NCI-H69 (cell line): Measurements from ENCODE around the gene NPIPB13.
"Not testable (repeated sequence)": the region's sequence is repeated elsewhere in the genome, so short reads cannot be mapped to it uniquely, and the experiment has no call there.

ENCODE experiments used
- DNase-seq: peaks from one replicate; lab custom pipeline; 2025; lab: John Stamatoyannopoulos, UW

NPIPB13 gene

DNA sequence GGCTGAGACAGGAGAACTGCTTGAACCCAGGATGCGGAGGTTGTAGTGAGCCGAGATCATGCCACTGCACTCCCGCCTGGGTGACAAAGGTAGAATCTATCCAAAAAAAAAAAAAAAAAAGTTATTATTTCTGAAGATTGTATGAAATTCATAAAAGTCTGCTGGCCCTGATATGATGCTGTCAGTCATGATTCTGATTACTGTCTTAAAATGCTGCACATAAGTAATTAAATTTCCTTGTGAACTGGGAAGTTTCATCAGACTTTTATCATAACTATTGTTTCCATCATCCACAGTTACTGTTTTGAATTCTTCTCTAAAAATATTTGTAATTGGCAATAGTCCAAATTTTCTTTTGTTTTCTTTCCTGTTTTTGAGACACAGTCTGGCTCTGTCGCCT lies at the start of gene NPIPB13:
TSS of gene NPIPB13 (minus strand) at position 101 of the 400 bp plus-strand sequence. CDS start 2,906 bp downstream, outside the sequence.
- DNase-seq, result not testable (repeated sequence)

DNA sequence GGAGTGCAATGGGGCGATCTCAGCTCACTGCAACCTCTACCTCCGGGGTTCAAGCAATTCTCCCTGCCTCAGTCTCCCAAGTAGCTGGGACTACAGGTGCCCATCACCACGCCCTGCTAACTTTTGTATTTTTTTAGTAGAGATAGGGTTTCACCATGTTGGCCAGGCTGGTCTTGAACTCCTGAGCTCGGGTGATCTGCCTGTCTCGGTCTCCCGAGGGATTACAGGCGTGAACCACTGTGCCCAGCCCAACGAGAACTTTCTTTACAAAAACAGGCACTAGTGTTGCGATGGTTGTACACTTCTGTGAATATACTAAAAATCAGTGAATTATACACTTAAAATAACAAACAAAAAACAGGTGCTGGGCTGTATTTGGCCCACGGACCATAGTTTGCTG lies 34.1 kb upstream of the NPIPB13 start:
- DNase-seq, result not testable (repeated sequence)

DNA sequence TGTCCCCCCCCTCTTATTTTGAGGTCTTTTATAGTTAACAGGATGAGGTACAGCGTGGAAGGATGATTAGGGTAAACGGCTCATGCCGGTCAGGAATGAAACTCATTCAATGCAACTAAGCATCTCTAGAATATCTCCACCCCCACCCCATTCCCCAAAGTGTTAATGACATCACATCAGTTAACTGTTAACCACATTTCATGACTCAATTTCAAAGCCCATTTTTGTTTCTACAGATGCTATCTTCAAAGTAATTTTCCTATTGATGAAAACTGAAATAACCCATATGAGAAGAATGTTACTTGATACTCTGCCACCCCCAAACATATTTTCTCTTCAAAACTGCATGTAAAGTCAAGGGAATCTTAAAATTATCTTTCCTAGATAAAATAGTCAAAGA lies 30.2 kb upstream of the NPIPB13 start:
- DNase-seq, result not testable (repeated sequence)

DNA sequence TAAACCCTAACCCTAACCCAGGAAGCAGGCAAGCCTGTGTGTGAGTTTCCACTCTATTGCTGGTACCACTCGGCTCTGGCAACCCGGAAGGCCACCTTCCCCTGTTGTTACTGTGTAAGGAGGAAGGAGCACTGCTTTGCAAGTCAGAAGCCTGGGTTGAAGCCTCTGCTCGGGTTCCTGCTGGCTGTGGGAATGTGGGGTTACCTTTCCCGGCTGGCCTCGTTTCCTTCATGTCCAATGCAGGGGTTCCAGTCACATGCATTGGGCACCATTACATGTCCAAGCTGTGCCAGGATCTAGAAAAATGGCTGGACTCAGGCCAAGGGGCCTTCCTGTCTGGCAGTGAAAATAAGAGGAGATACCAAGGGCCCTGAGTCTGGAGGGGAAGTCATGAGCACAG lies 31.2 kb downstream of the NPIPB13 start:
- DNase-seq, result not testable (repeated sequence)

DNA sequence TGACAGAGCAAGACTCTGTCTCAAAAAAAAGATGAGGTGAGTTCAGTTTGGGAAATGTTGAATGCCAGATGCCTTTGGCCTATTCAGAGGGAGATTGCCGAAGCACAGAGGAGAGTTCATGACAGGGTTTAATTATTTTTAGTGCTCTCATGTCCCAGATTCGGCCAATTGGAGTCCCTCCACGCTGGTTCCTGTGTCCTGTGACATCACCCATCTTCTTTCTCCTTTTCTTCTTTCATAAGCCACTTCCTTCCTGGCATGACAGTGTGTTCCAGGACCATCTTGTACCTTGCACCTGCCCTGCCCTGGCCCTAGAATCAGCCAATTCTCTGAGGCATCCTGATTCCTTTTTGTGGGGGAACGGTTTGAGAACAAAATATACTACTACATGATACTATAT lies 36.9 kb downstream of the NPIPB13 start:
- not testable (repeated sequence) for DNase-seq

DNA sequence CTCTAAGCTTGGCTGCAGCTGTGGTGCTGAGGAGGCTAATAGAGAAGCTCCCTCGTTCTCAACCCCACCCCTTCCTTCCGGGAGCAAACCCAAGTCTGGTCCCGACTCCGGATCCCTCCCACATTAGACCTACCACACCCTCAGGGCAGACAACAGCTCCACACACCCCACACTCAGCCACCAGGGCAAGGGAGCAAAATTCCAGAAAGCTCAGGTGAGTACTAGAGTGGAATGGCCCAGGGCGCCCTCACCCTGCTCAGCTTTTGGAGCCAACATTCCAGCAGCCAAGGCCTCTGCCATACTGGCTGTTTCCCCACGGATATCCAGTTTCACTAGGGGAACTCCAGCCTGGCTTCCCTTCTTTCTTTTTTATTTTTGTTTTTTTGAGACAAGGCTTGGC lies 39.2 kb downstream of the NPIPB13 start:
- DNase-seq, result not testable (repeated sequence)

DNA sequence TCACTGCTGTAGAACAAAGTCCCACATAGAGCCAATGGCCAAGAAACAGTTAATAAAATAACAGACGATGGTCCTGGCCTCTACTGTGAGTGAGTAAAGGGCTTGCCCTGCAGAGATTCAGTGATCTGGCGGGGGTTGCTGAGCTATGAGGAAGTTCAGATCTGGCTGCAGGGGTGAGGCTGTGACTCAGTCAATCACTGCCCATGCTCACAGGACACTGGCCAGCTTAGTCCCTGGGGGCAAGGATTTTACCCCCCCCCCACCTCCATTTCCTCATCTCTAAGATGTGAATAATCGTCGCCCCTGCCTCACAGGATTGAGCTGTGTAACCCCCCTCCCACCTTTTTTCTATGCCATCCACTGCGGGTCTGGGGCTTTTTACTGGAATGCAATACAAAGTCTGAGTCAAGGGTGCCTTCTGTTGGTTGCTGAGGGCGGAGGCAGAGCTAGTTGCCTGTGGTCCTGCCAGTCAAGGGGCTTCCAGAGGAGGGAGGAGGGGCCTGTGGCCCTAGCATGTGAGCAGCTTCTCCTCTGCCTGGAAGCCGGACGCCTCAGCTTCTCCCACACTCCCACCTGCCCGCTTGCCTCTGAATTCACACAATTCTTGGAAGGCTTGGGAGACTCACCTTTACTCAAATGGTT lies 41.1 kb downstream of the NPIPB13 start:
- DNase-seq, result not testable (repeated sequence)

DNA sequence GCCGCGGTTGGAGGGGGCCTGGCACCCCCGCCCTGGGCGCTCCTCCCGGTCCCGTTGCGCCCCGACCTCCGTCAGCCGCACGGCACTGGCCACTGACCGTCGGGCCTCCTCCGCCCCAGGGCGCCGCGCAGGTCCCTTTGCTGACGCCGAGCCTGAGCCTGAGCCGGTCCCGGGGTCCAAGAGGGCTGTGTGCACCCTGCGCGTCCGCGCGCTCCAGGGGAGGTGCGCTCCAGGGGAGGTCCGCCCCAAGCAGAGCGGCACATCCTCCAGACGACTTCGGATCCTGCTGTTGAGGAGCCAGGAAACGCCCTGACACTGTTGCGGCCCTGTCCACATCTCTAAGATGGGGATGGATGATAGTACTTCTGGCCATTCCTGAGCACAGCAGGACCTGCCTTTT lies 42.0 kb downstream of the NPIPB13 start:
- DNase-seq, result not testable (repeated sequence)

DNA sequence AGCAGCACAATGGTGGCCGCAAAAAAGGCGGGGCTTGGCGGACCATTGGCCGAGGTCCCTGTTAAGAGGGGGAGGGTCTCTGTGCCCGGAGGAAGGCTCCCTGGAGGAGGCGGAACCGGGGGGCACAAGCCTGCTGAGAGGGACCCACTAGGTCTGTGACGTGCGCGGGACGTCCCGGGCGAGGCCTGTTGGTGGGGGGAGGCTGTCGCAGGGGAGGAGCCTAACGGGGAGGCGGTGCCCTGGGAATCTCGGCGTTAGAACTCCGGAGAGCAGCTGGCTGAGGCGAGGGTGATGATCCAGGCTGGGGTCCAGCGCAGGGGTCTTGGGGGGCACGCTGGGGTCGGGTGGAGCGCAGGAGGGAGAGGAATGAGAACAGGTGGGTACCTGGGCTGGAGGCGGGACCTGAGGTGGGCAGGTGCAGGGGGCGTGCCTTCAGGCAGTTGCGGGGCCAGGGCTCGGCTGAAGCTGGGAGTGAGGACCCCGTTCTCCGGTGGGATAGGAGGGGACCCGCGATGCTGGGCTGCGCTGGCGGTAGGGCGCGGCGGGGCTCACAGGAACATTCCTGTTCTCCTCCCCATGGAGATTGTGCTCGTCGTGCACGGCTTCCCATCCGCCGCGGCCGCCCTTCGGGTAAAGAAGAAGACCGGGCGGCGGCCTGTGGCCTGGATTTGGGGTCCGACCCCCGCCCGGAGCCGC lies 42.6 kb downstream of the NPIPB13 start:
- not testable (repeated sequence) for DNase-seq

DNA sequence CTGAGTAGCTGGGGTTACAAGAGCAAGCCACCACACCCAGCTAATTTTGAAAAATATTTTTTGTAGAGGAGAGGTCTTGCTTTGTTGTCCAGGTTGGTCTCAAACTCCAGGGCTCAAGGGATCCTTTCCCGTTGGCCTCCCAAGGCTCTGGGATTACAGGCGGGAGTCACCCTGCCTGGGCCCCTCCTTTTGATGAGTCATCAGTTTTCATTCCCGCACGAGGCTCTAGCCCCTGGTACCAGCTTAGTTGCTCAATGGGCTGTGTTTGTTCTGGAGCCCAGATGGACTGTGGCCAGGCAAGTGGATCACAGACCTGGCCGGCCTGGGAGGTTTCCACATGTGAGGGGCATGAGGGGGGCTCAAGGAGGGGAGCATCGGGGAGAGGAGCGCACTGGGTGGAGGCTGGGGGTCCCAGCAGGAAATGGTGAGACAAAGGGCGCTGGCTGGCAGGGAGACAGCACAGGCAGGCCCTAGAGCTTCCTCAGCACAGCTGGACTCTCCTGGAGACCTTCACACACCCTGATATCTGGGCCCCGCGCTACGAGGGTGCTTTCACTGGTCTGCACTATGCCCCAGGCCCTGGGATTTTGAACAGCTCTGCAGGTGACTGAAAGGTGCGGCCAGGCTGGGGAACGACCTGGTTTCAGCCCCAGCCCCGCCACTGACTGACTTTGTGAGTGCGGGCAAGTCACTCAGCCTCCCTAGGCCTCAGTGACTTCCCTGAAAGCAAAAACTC lies 48.5 kb downstream of the NPIPB13 start:
- not testable (repeated sequence) for DNase-seq

DNA sequence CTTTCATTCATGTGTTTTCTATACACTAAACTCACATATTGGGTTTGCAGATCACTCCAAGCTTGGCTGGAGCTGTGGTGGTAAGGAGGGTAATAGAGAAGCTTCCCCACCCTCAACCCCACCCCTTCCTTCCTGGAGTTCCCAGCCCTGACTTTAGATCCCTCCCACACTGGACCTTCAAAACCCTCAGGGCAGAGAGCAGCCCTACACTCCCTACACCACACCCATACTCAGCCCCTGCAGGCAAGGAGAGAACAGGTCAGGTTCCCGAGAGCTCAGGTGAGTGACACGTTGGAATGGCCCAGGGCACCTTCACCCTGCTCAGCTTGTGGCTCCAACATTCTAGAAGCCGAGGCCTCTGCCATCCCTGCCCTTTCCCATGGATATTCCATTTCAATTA lies 49.2 kb downstream of the NPIPB13 start, which contains the start of gene SULT1A3:
TSS of gene SULT1A3 (plus strand) at position 207 of the 400 bp plus-strand sequence. CDS start 1,474 bp downstream, outside the sequence.
- DNase-seq, result not testable (repeated sequence)
